GM18519 (cell line): ENCODE results near the gene TMPRSS3.

Experiments
- ATAC-seq: cut with Tn5 transposase; IDR thresholded peaks from one replicate; pipeline ENCODE4 v1.9.1; 2021; ENCODE audit warnings: mild to moderate bottlenecking, moderate library complexity; ENCODE audit not compliant: unreplicated experiment, low FRiP score

TMPRSS3 gene

GRCh38 chr21:42429021-42429420 lies 33.2 kb upstream of the TMPRSS3 start:
- ATAC-seq = no peak

- no peak for ATAC-seq
Observed at GRCh38 chr21:42427809-42428419, 32.1 kb upstream of the TMPRSS3 start.

GRCh38 chr21:42426876-42427480 lies 31.1 kb upstream of the TMPRSS3 start:
- ATAC-seq = no peak

- no peak for ATAC-seq
Observed at GRCh38 chr21:42426424-42426823, 30.6 kb upstream of the TMPRSS3 start.

GRCh38 chr21:42425591-42425990 lies 29.7 kb upstream of the TMPRSS3 start:
- ATAC-seq = no peak

GRCh38 chr21:42424914-42425541 lies 29.2 kb upstream of the TMPRSS3 start:
- ATAC-seq = no peak

- ATAC-seq = no peak
Observed at GRCh38 chr21:42423685-42424084, 27.8 kb upstream of the TMPRSS3 start.

- no peak for ATAC-seq
Observed at GRCh38 chr21:42423197-42423675, 27.4 kb upstream of the TMPRSS3 start.

GRCh38 chr21:42421018-42421793 lies 25.4 kb upstream of the TMPRSS3 start:
- no peak for ATAC-seq

- ATAC-seq = no peak
Observed at GRCh38 chr21:42419845-42420244, 24.0 kb upstream of the TMPRSS3 start.

- ATAC-seq = no peak
Observed at GRCh38 chr21:42418886-42419285, 23.0 kb upstream of the TMPRSS3 start.

GRCh38 chr21:42417533-42417932 lies 21.7 kb upstream of the TMPRSS3 start:
- no peak for ATAC-seq

- no peak for ATAC-seq
Observed at GRCh38 chr21:42414928-42415769, 19.3 kb upstream of the TMPRSS3 start.

GRCh38 chr21:42414553-42414927 lies 18.7 kb upstream of the TMPRSS3 start:
- ATAC-seq = no peak

GRCh38 chr21:42414066-42414465 lies 18.2 kb upstream of the TMPRSS3 start:
- no peak for ATAC-seq

- ATAC-seq = no peak
Observed at GRCh38 chr21:42413500-42413899, 17.6 kb upstream of the TMPRSS3 start.

- ATAC-seq = no peak
Observed at GRCh38 chr21:42413093-42413492, 17.2 kb upstream of the TMPRSS3 start.

- no peak for ATAC-seq
Observed at GRCh38 chr21:42412636-42412933, 16.7 kb upstream of the TMPRSS3 start.

GRCh38 chr21:42411891-42412635 lies 16.2 kb upstream of the TMPRSS3 start:
- no peak for ATAC-seq
